ENCODE results near the gene JHY. TPM values are rescaled to one million over a fixed set of nuclear protein-coding genes. Genes with fewer than 3 reads are reported as not detected.
A peak's percentile ranks its signal among the peaks of the same experiment; 100 is the strongest.

JHY gene
- total RNA-seq, 3 donors from 2014 or later (not counting 1 experiment from before 2014, with no cell fraction given) = 0.88 to 1.5 (median 1.2) TPM

DNA sequence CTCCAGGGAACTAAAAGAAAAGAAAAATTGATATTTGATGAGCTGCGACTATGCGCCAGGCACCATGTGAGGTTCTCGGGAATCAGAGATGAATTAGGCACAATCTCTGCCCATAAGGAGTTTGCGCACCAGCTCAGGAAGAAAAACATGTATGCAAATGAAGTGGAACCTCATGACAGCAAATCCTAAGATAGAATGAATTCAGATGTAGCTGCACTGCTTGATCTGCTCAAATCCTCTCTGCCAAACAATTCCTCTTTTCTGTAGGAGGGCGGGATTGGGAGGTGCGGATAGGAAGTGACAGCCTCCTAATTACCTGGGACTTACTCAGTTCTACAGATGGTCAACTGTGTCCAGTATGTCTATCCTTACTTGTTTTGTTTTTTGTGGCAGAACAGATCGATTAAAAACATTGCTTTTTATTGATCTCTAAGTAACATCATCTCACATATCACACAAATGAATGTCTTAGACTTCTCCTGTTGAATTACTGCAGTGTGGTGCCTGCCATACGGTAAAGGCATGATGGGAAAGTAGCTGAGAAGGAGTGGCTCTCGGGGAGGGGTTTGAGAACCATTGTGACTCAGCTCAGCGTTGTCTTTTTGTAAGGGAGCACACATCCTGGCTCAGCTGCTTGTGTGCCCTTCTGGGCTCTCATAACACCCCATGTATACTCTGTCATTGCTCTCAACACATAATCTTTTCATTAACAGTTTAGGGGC is 30.3 kb upstream of the JHY start:
- peaks cover 20% of the 10 kb centered on the region for H3K36me3 ChIP-seq (ENCODE audit: control insufficient read depth, insufficient read depth, low read length)
- peak in 1 of 2 donors; percentile 56 for DNase-seq
- Mint-ChIP-seq H3K36me3 (no peaks in the 10 kb centered on the region), H3K27ac (peak overlapping the region; percentile 83 to 96), H3K27me3 (ENCODE audit: low read depth in 2 of 2) (no peaks in the 10 kb centered on the region), H3K4me3 (peak overlapping the region; percentile 35), H3K4me1 (peaks cover 52 to 65% of the 10 kb centered on the region in 2 donors), H3K9me3 (no peaks in the 10 kb centered on the region)
- H3K9me3 ChIP-seq (ENCODE audit: control insufficient read depth, insufficient read depth, low read length) = no peaks in the 10 kb centered on the region
- no peak for TF ChIP-seq CTCF (IDR thresholded peaks at IDR 0.05)
- peak overlapping the region; percentile 19 for H3K27ac ChIP-seq (ENCODE audit: low read length)
- intact Hi-C loops (cut with micrococcal nuclease) = loop anchor here (5.0 kb wide), 2 partner anchors 40 to 210 kb away; partner anchors contain the start of gene HSPA8
- 75% methylated on average over 10 of the region's 10 CpGs for WGBS (ENCODE audit: insufficient coverage)
- H3K27me3 ChIP-seq (ENCODE audit: control insufficient read depth, insufficient read depth, low read length) = no peaks in the 10 kb centered on the region
- no peak overlapping the region for H3K4me3 ChIP-seq (ENCODE audit: low read length)
- ATAC-seq = no peak
- H3K4me1 ChIP-seq (ENCODE audit: control insufficient read depth, insufficient read depth, low read length) = peaks cover 58% of the 10 kb centered on the region

DNA sequence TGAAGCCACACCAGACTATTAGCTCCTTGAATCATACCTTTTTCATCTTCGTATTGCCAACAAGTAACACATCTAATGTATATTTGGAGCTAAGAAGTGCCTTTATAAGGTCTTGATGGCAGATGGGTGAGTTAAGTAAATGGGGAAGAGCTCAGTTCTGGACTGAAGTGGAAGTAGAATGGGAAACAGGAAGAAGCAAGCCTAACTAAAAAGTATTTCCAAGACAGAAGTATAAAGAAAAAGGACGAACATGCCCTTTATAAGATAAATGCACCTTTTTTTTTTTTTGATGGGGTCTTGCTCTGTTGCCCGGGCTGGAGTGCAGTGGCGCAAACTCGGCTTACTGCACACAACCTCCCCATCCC is 29.8 kb upstream of the JHY start:
- TF ChIP-seq CTCF (IDR thresholded peaks at IDR 0.05) = no peak
- 96% methylated on average over 4 of the region's 5 CpGs for WGBS (ENCODE audit: insufficient coverage)
- Mint-ChIP-seq H3K27ac (peak overlapping the region in 1 of 2 donors; percentile 83), H3K36me3 (no peaks in the 10 kb centered on the region), H3K9me3 (no peaks in the 10 kb centered on the region), H3K4me3 (no peak overlapping the region), H3K4me1 (peaks cover 51 to 60% of the 10 kb centered on the region in 2 donors), H3K27me3 (ENCODE audit: low read depth in 2 of 2) (no peaks in the 10 kb centered on the region)
- no peak for DNase-seq
- H3K4me3 ChIP-seq (ENCODE audit: low read length) = no peak overlapping the region
- intact Hi-C loops (cut with micrococcal nuclease) = loop anchor here (5.0 kb wide), 2 partner anchors 40 to 210 kb away; partner anchors contain the start of gene HSPA8
- H3K9me3 ChIP-seq (ENCODE audit: control insufficient read depth, insufficient read depth, low read length) = no peaks in the 10 kb centered on the region
- no peaks in the 10 kb centered on the region for H3K27me3 ChIP-seq (ENCODE audit: control insufficient read depth, insufficient read depth, low read length)
- no peak for ATAC-seq
- peaks cover 58% of the 10 kb centered on the region for H3K4me1 ChIP-seq (ENCODE audit: control insufficient read depth, insufficient read depth, low read length)
- H3K36me3 ChIP-seq (ENCODE audit: control insufficient read depth, insufficient read depth, low read length) = peaks cover 25% of the 10 kb centered on the region
- no peak overlapping the region for H3K27ac ChIP-seq (ENCODE audit: low read length)

DNA sequence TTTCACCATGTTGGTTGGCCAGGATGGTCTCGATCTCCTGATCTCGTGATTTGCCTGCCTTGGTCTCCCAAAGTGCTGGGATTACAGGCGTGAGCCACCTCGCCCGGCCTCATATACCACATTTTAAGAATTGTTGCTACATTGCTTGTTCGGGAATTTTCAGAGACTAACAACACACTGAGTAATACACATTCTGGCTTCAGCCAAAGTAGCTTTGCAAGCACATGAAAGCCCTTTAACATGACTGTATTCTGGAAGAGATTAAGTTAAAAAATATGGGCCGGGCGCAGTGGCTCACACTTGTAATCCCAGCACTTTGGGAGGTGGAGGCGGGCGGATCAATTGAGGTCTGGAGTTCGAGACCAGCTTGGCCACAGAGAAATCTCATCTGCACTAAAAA is 29.3 kb upstream of the JHY start:
- peaks cover 49 to 55% of the 10 kb centered on the region in 2 donors for H3K4me1 Mint-ChIP-seq

More for the DNA sequence above, 29.3 kb upstream of the JHY start:
- TF ChIP-seq CTCF (IDR thresholded peaks at IDR 0.05) = no peak
- no peak for ATAC-seq
- no peaks in the 10 kb centered on the region for H3K9me3 ChIP-seq (ENCODE audit: control insufficient read depth, insufficient read depth, low read length)
- no peak for DNase-seq
- Mint-ChIP-seq H3K27me3 (ENCODE audit: low read depth in 2 of 2) (no peaks in the 10 kb centered on the region), H3K4me3 (no peak overlapping the region), H3K36me3 (no peaks in the 10 kb centered on the region), H3K9me3 (no peaks in the 10 kb centered on the region), H3K27ac (no peak overlapping the region)
- H3K27ac ChIP-seq (ENCODE audit: low read length) = no peak overlapping the region
- intact Hi-C loops (cut with micrococcal nuclease) = loop anchor here (5.0 kb wide), 2 partner anchors 41 to 209 kb away; partner anchors contain the start of gene HSPA8
- peaks cover 26% of the 10 kb centered on the region for H3K36me3 ChIP-seq (ENCODE audit: control insufficient read depth, insufficient read depth, low read length)
- H3K4me1 ChIP-seq (ENCODE audit: control insufficient read depth, insufficient read depth, low read length) = peaks cover 56% of the 10 kb centered on the region
- WGBS (ENCODE audit: insufficient coverage) = 94% methylated on average over 8 of the region's 11 CpGs
- no peak overlapping the region for H3K4me3 ChIP-seq (ENCODE audit: low read length)
- H3K27me3 ChIP-seq (ENCODE audit: control insufficient read depth, insufficient read depth, low read length) = no peaks in the 10 kb centered on the region
